HG03520 (cell line): ENCODE measurements around the gene COL27A1.

Source experiments
- ATAC-seq: cut with Tn5 transposase; IDR thresholded peaks from one replicate; pipeline ENCODE4 v1.9.1; 2021; ENCODE audit warnings: mild to moderate bottlenecking, moderate library complexity; ENCODE audit not compliant: unreplicated experiment

COL27A1 gene

DNA sequence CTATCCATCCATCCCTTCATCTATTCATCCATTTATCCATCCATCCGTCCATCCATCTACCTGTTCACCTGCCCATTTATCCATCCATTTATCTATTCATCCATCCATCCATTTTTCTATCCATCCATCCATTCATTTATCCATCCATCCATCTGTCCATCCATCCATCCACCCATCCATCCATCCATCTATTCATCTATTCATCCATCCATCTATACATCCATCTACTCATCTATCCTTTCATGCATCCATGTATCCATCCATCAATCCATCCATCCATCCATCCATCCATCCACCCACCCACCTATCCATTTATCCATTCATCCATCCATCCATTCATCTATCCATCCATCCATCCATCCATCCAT is 10.8 kb downstream of the COL27A1 start:
- ATAC-seq: no peak

DNA sequence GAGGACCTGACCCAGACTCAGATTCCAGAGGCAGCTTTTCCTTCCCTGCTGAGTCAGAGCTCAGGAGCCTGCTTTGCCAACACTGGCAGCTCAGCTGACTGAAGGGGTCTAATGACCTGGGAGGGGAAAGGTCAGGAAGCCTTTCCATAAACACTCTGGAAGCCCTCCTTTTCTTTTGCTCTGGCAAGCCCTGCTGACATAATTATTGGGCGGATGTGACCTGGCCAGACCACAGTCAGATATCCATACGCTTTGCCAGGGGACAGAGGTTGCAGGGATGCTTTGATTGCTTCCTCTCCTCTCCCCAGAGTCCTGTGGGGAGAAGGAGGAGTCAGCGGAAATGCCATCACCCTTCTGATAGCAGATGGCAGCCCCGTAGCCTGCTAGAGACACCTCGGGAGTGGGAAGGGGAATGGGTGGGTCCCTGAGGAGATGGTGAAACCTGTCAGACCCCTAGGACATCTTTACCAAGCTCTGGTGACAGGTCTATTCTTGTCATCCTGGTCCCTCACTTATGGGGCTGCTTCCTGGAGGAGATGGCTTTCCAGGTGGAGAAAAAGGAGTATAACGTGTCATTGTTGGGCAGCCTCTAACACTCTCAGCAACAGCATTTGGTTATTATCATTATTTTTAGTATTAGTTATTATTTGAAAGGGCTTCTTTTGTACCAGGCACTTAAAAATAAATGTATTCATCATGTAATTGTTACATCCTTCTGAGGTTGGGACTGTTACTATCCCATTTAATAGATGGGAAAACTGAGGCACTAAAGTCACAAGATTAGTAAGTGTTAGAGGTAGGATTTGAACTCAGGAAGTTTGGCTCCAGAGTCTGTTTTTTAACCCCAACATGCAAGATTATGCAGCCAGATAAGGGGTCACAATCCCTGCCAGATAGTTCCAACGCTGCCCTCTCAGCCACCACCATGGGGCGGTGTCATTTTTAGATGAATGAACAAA is 11.6 kb downstream of the COL27A1 start:
- ATAC-seq: no peak

DNA sequence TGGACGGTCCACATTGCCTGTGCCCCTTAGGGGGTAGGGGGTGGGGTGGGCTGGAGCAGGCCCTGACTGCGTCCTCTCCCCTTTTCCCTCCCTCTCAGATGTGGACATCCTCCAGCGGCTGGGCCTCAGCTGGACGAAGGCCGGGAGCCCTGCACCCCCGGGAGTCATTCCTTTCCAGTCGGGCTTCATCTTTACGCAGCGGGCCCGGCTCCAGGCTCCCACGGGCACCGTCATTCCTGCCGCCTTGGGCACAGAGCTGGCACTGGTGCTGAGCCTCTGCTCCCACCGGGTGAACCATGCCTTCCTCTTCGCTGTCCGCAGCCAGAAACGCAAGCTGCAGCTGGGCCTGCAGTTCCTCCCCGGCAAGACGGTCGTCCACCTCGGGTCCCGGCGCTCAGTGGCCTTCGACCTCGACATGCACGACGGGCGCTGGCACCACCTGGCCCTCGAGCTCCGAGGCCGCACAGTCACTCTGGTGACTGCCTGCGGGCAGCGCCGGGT is 12.3 kb downstream of the COL27A1 start:
- no peak for ATAC-seq

DNA sequence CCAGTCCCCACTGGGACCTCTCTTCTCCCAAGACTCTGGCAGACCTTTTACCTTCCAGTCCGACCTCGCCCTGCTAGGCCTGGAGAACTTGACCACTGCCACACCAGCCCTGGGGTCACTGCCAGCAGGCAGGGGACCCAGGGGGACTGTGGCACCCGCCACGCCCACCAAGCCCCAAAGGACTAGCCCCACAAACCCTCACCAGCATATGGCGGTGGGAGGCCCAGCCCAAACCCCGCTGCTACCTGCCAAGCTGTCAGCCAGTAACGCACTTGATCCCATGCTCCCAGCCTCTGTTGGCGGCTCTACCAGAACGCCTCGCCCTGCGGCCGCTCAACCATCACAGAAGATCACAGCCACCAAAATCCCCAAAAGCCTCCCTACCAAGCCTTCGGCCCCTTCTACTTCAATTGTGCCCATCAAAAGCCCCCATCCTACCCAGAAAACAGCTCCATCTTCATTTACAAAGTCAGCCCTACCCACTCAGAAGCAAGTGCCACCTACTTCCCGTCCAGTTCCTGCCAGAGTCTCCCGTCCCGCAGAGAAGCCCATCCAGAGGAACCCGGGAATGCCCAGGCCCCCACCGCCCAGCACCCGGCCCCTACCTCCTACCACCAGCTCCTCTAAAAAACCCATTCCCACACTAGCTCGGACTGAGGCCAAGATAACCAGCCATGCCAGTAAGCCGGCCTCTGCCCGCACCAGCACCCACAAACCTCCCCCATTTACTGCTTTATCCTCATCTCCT is 13.1 kb downstream of the COL27A1 start:
- no peak for ATAC-seq

DNA sequence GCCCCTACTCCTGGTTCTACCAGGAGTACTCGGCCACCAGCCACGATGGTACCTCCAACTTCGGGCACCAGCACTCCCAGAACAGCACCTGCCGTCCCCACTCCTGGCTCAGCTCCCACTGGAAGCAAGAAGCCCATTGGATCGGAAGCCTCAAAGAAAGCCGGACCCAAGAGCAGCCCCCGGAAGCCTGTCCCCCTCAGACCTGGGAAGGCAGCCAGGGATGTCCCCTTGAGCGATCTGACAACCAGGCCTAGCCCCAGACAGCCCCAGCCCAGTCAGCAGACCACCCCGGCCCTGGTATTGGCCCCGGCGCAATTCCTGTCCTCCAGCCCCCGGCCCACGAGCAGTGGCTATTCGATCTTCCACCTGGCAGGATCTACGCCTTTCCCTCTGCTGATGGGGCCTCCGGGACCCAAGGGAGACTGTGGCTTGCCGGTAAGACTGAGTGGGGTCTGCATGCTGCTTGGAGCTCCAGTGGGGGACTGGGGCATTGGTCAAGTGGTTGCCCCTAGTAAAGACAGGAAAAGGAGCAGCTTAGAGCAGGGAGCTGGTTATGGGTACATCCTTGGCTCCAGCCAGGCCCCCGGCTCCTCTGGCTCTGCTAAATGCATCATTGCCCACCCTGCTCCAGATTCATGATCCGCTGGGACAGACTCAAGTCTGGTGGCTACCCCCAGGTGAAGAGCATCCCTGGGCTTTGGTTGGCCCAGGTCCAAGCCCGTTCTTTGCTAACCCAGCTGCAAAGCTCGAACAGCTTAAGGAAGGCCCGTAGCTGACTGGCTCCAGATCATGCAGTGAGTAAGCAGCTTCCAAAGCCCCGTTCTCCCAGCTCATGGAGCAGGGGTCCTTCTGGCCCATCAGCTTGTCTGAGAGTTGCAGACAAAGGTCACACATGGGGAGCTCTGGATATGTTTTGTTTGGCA is 14.0 kb downstream of the COL27A1 start:
- ATAC-seq: no peak

DNA sequence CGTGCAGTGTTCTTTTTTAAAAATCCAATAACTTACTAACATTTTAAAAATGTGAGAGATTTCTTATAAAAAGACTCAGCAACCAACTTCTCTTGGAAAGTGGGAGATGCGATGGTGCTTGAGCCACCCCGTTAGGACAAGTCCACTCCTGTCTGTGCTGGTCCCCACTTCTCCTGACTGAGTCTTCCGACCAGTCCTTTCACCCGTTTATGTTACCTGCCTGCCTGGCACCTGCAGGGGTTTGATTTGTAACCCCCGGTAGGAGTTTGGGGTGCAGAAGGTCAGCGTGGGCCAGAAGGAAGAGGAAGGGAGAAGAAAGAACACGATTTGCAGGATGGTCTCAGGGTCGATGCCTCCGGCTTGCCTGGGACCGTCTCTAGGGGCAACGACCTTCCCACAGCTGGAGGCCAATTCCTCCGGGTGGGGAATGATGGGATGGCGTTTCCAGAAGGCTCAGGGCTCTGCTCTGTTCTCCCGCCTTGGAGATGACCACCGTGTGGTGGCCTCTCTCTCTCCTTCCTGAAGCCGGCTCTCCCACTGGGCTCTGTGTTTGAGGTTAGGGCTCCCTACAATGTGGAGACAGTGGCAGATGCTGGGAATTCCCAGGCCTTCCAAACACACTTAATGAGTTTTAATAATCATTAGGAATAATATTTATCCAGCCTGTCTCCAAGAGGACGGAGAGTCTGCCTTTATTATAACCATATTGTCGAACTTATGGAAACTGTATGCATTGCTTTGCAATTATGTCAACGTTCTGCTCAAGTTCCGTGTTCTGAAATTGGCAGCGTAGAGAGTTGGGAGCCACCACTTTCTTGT is 14.8 kb downstream of the COL27A1 start:
- ATAC-seq: no peak

DNA sequence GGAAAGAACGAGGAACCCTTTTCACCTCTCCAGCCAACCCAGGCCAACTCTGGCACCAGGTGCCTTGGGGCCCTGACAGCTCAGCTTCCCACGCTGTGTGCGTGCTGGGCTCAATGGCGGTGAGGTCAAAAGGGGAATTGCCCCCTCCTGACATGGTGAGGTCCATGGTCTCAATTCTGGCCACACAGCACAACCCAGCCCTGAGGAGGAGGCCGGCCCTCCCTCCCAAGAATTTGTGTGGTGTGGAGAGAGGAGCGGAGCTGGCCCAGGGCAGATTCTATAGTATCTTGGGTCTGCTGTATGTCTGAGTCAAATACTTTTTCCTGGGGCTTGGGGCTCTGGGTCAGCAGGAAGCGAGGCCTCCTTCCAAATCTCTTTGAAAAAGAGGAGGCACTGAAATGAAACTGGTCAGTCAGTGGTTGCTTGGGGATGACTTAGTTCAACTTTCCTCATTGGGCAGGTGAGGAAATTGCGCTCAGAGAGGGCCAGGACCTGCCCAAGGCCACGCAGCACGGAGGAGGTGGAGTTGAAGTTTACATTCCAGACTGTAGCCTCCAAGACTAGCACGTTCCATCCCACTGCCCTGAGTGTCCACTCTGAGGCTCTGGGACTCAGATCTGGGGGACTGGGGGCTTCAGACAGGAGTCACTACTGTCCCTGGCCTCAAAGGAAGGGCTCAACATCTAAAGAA is 15.6 kb downstream of the COL27A1 start:
- no peak for ATAC-seq

DNA sequence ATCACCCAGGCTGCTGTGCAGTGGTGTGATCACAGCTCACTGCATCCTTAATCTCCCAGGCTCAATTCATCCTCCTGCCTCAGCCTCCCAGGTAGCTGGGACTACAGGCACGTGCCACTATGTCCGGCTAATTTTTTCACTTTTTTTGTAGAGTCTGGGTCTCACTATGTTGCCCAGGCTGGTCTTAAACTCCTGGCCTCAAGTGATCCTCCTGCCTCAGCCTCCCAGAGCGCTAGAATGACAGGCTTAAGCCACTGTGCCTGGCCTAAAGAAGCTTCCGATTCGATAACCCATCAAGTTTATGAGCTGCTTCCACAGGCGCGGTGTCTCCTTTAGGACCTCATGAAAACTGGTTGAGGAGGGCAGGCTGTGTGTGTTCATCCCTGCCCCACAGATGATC is 16.2 kb downstream of the COL27A1 start:
- no peak for ATAC-seq

DNA sequence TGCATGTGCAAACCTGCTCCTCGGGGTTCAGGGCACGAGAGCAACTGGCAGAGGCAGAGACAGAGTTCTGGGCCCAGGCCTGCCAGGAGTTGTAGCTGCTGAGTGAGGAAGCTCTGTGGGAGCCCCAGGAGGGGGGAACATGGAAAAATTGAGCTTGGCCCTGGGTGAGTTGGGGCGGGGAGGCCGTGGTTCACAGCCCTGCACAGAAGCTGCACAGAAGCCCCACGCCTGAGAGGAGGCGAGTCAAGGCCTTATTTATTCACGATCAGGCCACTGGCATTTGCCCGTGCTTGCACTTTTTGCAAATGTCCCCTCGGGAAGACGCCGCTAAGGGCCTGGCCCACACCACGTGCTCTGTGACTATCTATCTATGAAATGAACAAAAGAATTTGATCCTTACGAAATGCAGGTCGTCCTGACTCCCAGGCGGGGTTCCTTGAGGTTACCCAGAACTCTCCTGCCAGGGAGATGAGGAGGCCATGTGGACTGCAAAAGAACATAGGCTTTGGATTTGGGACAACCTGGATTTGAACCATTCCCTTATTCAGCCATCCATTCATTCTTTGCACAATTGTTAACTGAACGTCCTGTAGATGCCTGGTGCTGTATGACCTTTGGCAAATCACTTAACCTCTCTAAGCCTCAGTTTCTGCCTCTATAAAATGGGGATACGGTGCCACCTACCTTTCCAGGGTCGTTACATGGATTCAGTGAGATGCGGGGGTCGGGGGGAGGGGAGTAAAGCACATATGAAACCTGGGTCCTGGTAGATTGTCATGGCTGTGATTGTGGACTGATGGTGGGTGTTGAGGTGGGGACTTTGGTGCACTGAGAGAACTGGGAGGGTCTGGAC is 17.9 kb downstream of the COL27A1 start:
- no peak for ATAC-seq

DNA sequence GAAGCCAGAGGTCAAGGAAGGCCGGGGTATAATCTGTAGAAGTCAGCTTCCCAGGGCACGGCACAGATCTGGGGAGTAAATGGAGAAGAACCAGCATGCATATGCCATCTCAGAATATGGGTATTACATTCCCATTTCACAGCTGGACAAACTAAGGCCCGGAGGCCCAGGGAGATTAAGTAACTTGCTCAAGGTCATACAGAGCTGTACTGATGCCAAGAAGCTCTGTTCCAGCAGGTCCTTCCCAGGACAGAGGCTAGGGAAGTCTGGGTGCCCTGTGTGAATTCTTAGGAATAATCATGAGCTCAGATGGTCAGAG is 19.2 kb downstream of the COL27A1 start:
- ATAC-seq: no peak

DNA sequence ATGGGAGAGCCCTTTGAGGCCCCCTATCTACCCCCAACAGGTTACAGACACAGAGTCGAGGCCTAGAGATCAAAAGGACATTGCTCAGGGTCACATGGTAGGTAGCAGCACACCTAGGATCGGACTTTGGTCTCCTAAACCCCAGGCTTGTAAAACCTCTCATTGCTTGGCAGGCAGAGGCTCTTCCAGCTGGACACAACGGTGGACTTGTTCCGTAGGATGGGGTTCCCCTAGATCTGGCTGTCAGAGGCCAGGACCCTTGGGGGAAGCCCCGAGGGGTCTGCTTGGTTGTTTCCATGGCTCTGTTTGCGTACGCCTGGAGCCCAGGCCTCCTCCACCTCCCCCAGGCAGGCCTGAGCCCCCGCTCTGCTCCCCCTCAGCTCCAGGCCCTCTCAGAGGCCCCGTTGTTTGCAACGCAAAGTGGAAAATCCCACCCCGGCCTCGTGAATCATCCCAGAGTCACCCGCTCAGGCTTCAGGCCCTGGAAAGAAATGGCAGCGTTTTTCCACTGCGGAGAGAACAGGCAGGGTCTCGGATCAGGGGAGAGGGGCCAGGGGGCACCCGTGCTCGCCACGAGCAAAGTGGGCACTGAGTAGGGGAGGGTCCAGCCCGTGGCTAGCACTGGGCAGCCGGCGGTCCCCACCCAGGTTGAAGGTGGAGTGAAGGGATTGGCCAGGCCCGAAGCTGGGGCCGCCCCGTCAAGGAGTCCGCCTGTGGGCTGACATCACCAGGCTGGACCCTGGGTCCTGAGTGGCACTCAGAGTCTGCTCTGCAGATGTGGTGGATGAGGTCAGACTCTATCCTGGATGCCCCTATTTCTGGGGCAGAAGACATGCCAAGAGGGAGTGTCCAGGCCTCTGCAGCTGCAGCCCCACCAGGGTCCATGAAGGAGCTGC is 19.8 kb downstream of the COL27A1 start:
- ATAC-seq: no peak

DNA sequence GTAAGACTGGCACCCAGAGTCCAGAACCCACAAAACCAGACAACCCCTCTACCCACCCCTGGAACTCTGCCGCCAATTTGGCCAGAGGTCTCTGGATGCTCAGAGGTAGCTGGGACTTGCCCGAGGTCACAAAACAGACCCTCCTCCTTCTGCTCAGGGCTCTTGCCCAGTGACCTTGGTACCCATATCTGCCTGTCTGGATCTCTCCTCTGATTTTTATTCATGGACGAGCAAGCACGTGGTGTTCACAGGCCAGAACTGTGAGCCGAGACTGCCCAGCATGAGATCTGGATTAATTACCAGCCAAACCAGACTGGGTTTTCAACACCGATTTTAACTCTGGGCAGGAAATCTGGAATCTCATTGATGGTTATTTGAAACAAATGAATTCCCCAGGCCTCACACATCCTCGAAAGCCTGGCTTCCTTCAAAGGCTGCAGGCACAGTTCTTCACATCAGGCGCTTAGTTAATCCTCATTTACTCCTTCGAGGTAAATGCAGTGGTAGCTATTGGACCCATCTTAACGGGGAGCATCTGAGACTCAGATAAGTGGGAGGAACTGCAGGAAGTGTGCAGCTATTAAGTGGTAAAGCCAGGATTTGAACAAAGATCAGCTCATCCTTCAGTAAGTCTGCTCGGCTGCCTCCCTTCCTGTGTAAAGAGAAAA is 21.4 kb downstream of the COL27A1 start:
- ATAC-seq: no peak

DNA sequence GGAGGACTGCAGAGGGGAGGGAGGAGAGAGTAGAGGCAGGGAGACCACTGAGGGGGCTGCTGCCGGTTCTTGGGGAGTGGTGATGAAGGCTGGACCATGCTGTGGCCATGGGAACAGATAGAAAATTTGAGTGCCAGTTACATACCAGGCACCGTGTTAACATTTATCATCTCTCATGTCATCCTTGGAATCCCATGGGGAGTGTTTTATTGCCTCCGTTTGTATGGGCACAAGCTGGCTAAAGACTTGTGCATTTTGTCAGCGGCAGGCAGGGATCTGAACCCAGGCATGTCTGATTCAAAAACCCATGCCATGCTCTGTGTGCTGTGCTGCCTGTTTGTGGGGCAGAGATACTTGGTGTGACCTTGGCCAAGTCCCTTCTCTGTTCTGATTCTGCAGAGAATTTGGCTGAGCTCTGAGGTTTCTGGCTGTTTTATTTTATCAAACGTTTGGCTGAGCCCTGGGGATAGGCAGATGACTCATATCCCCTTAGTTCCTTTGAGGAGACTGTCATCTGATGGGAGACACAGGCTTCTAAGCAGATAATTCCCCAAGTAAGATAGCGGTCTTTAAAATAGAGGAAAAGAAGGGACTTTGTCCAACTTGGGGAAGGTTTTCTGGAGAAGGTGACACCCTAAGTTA is 22.2 kb downstream of the COL27A1 start:
- no peak for ATAC-seq

DNA sequence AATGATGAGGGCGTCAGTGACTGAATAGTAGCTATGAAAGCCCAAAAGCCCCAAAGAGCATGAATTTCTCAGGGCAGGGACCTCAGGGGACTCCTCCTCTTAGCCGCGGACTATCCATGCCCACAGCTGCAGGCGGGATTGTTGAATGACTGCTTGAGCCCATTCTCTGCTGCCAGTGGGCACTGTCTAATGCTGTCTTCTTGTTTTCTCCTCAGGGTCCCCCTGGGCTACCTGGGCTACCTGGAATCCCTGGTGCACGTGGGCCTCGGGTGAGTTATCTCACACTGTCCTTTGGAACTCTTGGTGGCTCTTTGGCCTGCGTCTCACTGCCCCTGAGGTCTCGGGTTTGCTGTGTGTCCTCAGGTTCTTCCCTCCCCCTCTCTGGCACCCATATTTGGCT is 22.7 kb downstream of the COL27A1 start:
- no peak for ATAC-seq

DNA sequence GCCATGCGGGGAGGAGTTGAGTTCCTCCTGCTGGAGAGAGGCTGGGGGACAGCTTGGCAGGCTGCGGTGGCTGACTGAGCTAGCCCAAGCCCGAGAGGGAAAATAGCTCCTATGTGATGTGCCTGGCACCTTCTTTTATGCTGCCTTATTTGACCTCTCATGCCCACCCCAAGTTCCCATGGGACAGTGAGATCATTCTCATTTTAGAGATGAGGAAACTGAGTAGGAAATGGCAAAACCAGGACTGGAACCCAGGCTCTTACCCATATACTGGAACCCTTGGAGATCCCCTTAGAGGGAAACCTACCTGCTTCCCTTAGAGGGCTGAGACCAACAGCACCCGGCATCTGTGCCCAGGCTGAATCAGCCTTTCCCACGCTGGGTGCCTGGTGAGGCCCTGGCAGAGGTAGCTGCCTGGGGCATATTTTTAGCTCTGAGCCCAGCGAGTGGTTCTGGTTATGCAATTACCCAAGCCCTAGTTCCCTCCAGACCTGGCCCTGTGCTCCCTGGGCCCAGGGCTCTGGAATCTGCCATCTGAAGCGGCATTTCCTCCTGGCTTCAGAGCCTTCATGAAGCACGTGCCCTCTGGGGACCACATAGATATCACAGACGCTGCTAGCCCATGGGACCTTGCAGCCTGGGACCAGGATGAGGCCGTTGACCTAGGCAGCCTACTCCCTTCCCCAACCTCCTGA is 23.6 kb downstream of the COL27A1 start:
- ATAC-seq: no peak

DNA sequence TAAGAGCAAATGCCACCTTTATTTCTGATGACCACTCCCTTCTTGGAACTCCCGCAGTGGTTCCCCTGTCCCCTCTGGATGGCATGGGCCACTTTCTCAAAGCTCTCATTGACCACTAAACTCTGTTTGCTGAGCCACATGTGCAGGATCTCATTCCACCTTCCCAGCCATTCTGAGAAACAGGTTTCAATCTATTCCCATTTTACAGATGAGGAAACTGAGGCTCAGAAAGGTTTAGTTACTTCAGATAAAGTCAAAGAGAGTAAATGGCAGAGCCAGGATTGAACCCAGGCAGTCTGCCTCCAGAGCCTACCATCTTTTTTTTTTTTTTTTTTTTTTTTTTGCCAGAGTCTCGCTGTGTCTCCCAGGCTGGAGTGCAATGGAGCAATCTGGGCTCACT is 24.2 kb downstream of the COL27A1 start:
- no peak for ATAC-seq
